ENCODE results near the gene FBLN1.
"Not testable (repeated sequence)": the region's sequence is repeated elsewhere in the genome, so short reads cannot be mapped to it uniquely, and the experiment has no call there.

Gene FBLN1

DNA sequence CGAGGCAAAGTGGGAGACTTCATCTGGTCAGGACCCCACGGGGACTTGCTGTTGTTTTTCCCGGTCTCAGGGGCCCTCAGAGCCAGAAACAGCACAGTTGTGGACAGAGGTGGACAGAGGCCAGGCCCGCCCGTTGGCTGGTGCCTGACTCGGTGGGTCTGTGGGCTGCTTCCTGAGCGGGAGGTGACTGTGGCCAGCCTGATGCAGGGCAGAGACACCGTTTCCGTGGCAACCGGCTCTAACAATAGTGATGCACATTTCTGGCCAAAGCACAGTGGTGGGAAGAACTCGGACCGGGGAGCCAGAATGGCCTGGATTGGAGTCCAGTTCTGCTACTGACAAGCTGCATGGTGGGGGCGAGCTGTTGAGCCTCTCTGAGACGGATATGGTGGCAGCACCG is 110.3 kb downstream of the FBLN1 start:
- no peak overlapping the region for H3K27ac ChIP-seq
- no peak for TF ChIP-seq ZFX (IDR thresholded peaks at IDR 0.05; ENCODE audit: borderline replicate concordance)

- TF ChIP-seq, protein P1, sequence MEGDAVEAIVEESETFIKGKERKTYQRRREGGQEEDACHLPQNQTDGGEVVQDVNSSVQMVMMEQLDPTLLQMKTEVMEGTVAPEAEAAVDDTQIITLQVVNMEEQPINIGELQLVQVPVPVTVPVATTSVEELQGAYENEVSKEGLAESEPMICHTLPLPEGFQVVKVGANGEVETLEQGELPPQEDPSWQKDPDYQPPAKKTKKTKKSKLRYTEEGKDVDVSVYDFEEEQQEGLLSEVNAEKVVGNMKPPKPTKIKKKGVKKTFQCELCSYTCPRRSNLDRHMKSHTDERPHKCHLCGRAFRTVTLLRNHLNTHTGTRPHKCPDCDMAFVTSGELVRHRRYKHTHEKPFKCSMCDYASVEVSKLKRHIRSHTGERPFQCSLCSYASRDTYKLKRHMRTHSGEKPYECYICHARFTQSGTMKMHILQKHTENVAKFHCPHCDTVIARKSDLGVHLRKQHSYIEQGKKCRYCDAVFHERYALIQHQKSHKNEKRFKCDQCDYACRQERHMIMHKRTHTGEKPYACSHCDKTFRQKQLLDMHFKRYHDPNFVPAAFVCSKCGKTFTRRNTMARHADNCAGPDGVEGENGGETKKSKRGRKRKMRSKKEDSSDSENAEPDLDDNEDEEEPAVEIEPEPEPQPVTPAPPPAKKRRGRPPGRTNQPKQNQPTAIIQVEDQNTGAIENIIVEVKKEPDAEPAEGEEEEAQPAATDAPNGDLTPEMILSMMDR (IDR thresholded peaks at IDR 0.05) = no peak
- no peak for TF ChIP-seq ZFX (IDR thresholded peaks at IDR 0.05; ENCODE audit: borderline replicate concordance)
- H3K27ac ChIP-seq = no peak overlapping the region
Measured at GRCh38 chr22:45615364-45615763, 112.7 kb downstream of the FBLN1 start.

DNA sequence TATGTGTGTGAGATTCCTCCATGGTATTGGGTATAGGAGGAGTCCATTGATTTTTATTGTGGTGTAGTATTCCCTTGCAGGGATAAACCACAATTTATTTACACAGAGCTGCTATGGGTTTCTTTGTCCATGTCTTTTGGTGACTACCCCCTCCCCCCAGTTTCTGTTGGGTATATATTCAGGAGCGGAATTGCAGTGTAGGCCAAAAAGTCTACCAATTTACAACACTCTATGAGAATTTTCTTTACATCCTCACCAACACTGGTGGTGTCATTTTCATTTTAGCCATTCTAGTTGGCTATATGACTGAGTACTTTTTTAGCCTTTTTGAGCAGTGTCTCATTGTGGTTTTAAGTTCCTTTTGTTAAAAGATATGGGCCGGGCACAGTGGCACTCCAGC is 113.7 kb downstream of the FBLN1 start:
- H3K27ac ChIP-seq = no peak overlapping the region
- no peak for TF ChIP-seq ZFX (IDR thresholded peaks at IDR 0.05; ENCODE audit: borderline replicate concordance)
- TF ChIP-seq, protein P1 (IDR thresholded peaks at IDR 0.05) = no peak

GRCh38 chr22:45617948-45618347 is 115.3 kb downstream of the FBLN1 start:
- H3K27ac ChIP-seq = no peak overlapping the region
- TF ChIP-seq ZFX (IDR thresholded peaks at IDR 0.05; ENCODE audit: borderline replicate concordance) = no peak
- TF ChIP-seq, protein P1 (IDR thresholded peaks at IDR 0.05) = no peak

DNA sequence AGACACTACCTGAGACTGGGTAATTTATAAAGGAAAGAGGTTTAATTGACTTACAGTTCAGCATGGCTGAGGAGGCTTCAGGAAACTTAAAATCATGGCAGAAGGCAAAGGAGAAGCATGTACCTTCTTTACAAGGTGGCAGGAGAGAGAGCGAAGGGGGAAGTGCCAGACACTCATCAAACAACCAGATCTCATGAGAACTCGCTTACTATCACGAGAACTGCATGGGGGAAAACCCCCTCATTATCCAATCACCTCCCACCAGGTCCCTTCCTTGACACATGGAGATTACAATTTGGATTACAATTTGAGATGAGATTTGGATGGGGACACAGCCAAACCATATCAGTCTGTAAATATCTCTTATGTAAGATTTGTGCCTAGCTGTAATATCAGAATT is 118.0 kb downstream of the FBLN1 start:
- no peak overlapping the region for H3K27ac ChIP-seq
- TF ChIP-seq, protein P1 (IDR thresholded peaks at IDR 0.05) = no peak
- TF ChIP-seq ZFX (IDR thresholded peaks at IDR 0.05; ENCODE audit: borderline replicate concordance) = no peak

- TF ChIP-seq, protein P1 (IDR thresholded peaks at IDR 0.05) = no peak
- no peak for TF ChIP-seq ZFX (IDR thresholded peaks at IDR 0.05; ENCODE audit: borderline replicate concordance)
- no peak overlapping the region for H3K27ac ChIP-seq
Measured at GRCh38 chr22:45621836-45622600, 119.3 kb downstream of the FBLN1 start.

GRCh38 chr22:45623464-45624145 is 120.9 kb downstream of the FBLN1 start:
- not testable (repeated sequence) for H3K27ac ChIP-seq

DNA sequence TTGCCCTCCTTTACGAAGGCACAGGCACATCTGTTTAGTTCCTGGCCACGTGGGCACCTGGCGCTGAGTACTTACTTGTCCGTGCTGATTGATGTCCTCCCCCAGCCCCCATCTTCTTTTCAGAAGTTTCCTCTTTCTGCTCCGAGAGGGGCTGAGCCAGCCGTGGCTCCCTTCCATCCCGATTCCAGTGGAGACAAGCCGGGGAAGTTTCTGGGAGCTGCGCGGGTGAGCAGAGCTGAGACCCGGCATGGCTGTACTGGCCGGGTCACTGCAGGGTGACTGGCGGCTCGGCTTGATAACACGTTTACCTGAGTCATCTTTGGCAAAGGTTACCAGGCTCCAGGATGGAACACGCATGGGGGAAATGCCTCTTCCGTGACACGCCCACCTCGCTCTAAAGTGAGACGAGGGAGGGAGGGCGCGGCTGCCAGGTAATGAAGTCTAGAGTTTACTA is 123.5 kb downstream of the FBLN1 start:
- TF ChIP-seq, protein P1 (IDR thresholded peaks at IDR 0.05) = no peak
- TF ChIP-seq ZFX (IDR thresholded peaks at IDR 0.05; ENCODE audit: borderline replicate concordance) = no peak
- H3K27ac ChIP-seq = no peak overlapping the region
